BE2C (cell line): ENCODE measurements around the gene CXCL6.

Experiments
- DNase-seq: peaks from one replicate; pipeline ENCODE4 v3.0.0-alpha.2; 2020
- H3K27me3 ChIP-seq: fragments of 250-450 bp; sonication (Bioruptor Pico); 2 replicates; pipeline ENCODE4 v1.5.1; 2020; ENCODE audit warnings: mild to moderate bottlenecking
- H3K36me3 ChIP-seq: fragments of 250-450 bp; sonication (Bioruptor Pico); 2 replicates; pipeline ENCODE4 v1.5.1; 2020; ENCODE audit warnings: mild to moderate bottlenecking
- H3K4me1 ChIP-seq: fragments of 250-450 bp; sonication (Bioruptor Pico); 2 replicates; pipeline ENCODE4 v1.5.1; 2020
- H3K4me3 ChIP-seq: 2 replicates; pipeline ENCODE4 v1.5.1; 2011; ENCODE audit warnings: low read depth, low read length
- H3K9me3 ChIP-seq: fragments of 250-450 bp; sonication (Bioruptor Pico); 2 replicates; pipeline ENCODE4 v1.5.1; 2020
- CTCF ChIP-seq: IDR thresholded peaks from 2 replicates; pipeline ENCODE4 v1.5.1; 2012; ENCODE audit warnings: mild to moderate bottlenecking, low read depth, low read length

Gene CXCL6

GRCh38 chr4:73832651-73833237 is 3.7 kb upstream of the CXCL6 start:
- no peaks in the 10 kb centered on the region for H3K27me3 ChIP-seq
- H3K4me3 ChIP-seq = no peak overlapping the region
- no peaks in the 10 kb centered on the region for H3K36me3 ChIP-seq
- TF ChIP-seq CTCF = no peak
- no peak for DNase-seq
- H3K4me1 ChIP-seq = no peaks in the 10 kb centered on the region
- no peaks in the 10 kb centered on the region; the same call in 1 of the 2 replicates for H3K9me3 ChIP-seq

GRCh38 chr4:73839071-73839470 is 2.6 kb downstream of the CXCL6 start:
- H3K36me3 ChIP-seq = no peaks in the 10 kb centered on the region
- DNase-seq = no peak
- no peak overlapping the region for H3K4me3 ChIP-seq
- no peaks in the 10 kb centered on the region for H3K27me3 ChIP-seq
- H3K4me1 ChIP-seq = no peaks in the 10 kb centered on the region
- TF ChIP-seq CTCF = no peak
- no peaks in the 10 kb centered on the region for H3K9me3 ChIP-seq

GRCh38 chr4:73839715-73840114 is 3.2 kb downstream of the CXCL6 start:
- Histone ChIP-seq H3K4me3 (no peak overlapping the region), H3K9me3 (no peaks in the 10 kb centered on the region), H3K36me3 (no peaks in the 10 kb centered on the region), H3K4me1 (no peaks in the 10 kb centered on the region), H3K27me3 (no peaks in the 10 kb centered on the region)
- no peak for TF ChIP-seq CTCF
- DNase-seq = no peak

GRCh38 chr4:73841243-73841925 is 4.9 kb downstream of the CXCL6 start:
- Histone ChIP-seq H3K4me1 (no peaks in the 10 kb centered on the region), H3K4me3 (no peak overlapping the region), H3K27me3 (no peaks in the 10 kb centered on the region), H3K9me3 (no peaks in the 10 kb centered on the region), H3K36me3 (no peaks in the 10 kb centered on the region)
- TF ChIP-seq CTCF = no peak
- no peak for DNase-seq

GRCh38 chr4:73842696-73843095 is 6.2 kb downstream of the CXCL6 start:
- TF ChIP-seq CTCF = no peak
- no peak for DNase-seq
- no peak overlapping the region for H3K4me3 ChIP-seq
- no peaks in the 10 kb centered on the region for H3K4me1 ChIP-seq
- H3K27me3 ChIP-seq = no peaks in the 10 kb centered on the region
- no peaks in the 10 kb centered on the region for H3K36me3 ChIP-seq
- no peaks in the 10 kb centered on the region for H3K9me3 ChIP-seq

- Histone ChIP-seq H3K36me3 (no peaks in the 10 kb centered on the region), H3K9me3 (no peaks in the 10 kb centered on the region), H3K4me3 (no peak overlapping the region), H3K4me1 (no peaks in the 10 kb centered on the region), H3K27me3 (no peaks in the 10 kb centered on the region)
- no peak for DNase-seq
- TF ChIP-seq CTCF = no peak
Observed at GRCh38 chr4:73843369-73843768, 6.9 kb downstream of the CXCL6 start.
